A549 treated with RU486 at 1 μM for 4 hours (cell line): ENCODE measurements around the gene PTGER3. TPM values are rescaled to one million over a fixed set of nuclear protein-coding genes. Genes with fewer than 3 reads are reported as not detected.

ENCODE experiments used
- total RNA-seq: library from RNA; stranded (reverse); fragments of 200-300 nt; extraction: Qiagen RNA extraction; gene quantifications from 5 replicates; pipeline ENCODE4 v1.2.3, GENCODE V29; 2022; ENCODE audit warnings: low read depth

PTGER3 gene
- total RNA-seq = not detected in 5 replicates

GRCh38 chr1:71047635-71048607, at the start of gene PTGER3:
PTGER3 (minus strand) TSS chr1:71047816; CDS start chr1:71047577, 239 bp downstream.

GRCh38 chr1:71080739-71081696, 33.4 kb upstream of the PTGER3 start, which contains the start of gene ZRANB2:
ZRANB2 (minus strand) TSS chr1:71081035; CDS start chr1:71080995, 40 bp downstream.

Other genes with a start within 250 kb of the PTGER3 start
- 20.2 to 30.7 TPM (median 25.0 TPM) in 5 replicates for gene ZRANB2, start 33.2 kb upstream of the PTGER3 start, total RNA-seq